A673 (cell line): ENCODE results near the gene NCOR2. TPM values are rescaled to one million over a fixed set of nuclear protein-coding genes. Genes with fewer than 3 reads are reported as not detected.
A peak's percentile ranks its signal among the peaks of the same experiment; 100 is the strongest.

Experiments
- BruUV-seq: library from RNA; stranded (reverse); fragments of 400-500 nt; replicated peaks from 2 replicates; lab custom pipeline; 2021; lab: Mats Ljungman, UMichigan
- CTCF ChIA-PET: fragments of 300-600 bp; sonication (Branson Sonifier 250); formaldehyde crosslinking; loops from one replicate; lab custom pipeline; 2022; ENCODE audit warnings: antibody characterized with exemption; lab: Charles Lee
- POLR2A ChIA-PET: fragments of 300-600 bp; sonication (Branson Sonifier 250); formaldehyde crosslinking; loops from one replicate; lab custom pipeline; 2022; ENCODE audit warnings: antibody characterized with exemption; ENCODE audit not compliant: low non-redundant PET; lab: Charles Lee
- DNase-seq: peaks from one replicate; pipeline ENCODE4 v3.0.0-alpha.2; 2015; ENCODE audit warnings: low spot score
- H3K27ac ChIP-seq: fragments of 200-600 bp; sonication (generic); 2 replicates; pipeline ENCODE4 v1.5.1; 2016; ENCODE audit warnings: mixed run types, low read depth, mild to moderate bottlenecking, mixed read lengths, antibody characterized with exemption, low read length; ENCODE audit not compliant: poor library complexity, severe bottlenecking
- H3K27me3 ChIP-seq: fragments of 200-600 bp; sonication (generic); replicated peaks from 2 replicates; pipeline ENCODE4 v1.6.1; 2017; ENCODE audit warnings: mixed run types, low read depth, mild to moderate bottlenecking, mixed read lengths, antibody characterized with exemption, low read length; ENCODE audit not compliant: insufficient read depth, poor library complexity
- H3K36me3 ChIP-seq: fragments of 200-600 bp; sonication (generic); 2 replicates; pipeline ENCODE4 v1.6.1; 2016; ENCODE audit warnings: mixed run types, mild to moderate bottlenecking, mixed read lengths, antibody characterized with exemption, low read length; ENCODE audit not compliant: insufficient read depth, poor library complexity, severe bottlenecking
- H3K4me1 ChIP-seq: fragments of 200-600 bp; sonication (generic); 2 replicates; pipeline ENCODE4 v1.6.1; 2017; ENCODE audit warnings: mixed run types, mild to moderate bottlenecking, mixed read lengths, antibody characterized with exemption, low read length; ENCODE audit not compliant: insufficient read depth, poor library complexity, severe bottlenecking
- H3K4me3 ChIP-seq: fragments of 200-600 bp; sonication (generic); 2 replicates; pipeline ENCODE4 v1.5.1; 2016; ENCODE audit warnings: low read depth, mixed run types, mild to moderate bottlenecking, mixed read lengths, low read length; ENCODE audit not compliant: poor library complexity, severe bottlenecking
- H3K9me3 ChIP-seq: fragments of 200-600 bp; sonication (generic); 2 replicates; pipeline ENCODE4 v1.6.1; 2016; ENCODE audit warnings: mixed run types, low read depth, mild to moderate bottlenecking, mixed read lengths, antibody characterized with exemption, low read length; ENCODE audit not compliant: poor library complexity, severe bottlenecking
- CTCF ChIP-seq: fragments of 300-800, 200-600 bp; sonication (generic); conservative IDR thresholded peaks from 2 replicates; pipeline ENCODE4 v1.5.1; 2017; ENCODE audit warnings: low read depth, mild to moderate bottlenecking, antibody characterized with exemption, low read length, moderate library complexity, mixed read lengths
- EZH2 ChIP-seq: fragments of 200-600 bp; sonication (generic); IDR thresholded peaks from 2 replicates; pipeline ENCODE4 v1.6.1; 2017; ENCODE audit warnings: borderline replicate concordance, low read depth, mild to moderate bottlenecking, mixed read lengths, antibody characterized with exemption, low read length; ENCODE audit not compliant: poor library complexity, severe bottlenecking
- intact Hi-C: fragments of 100-400 bp; cut with micrococcal nuclease; formaldehyde crosslinking; loops from one replicate; pipeline ENCODE4 v1.10.0; 2022; ENCODE audit not compliant: unreplicated experiment
- total RNA-seq: library from RNA; stranded (reverse); gene quantifications from 2 replicates; pipeline ENCODE4 v1.2.3, GENCODE V29; 2021

NCOR2 gene
- total RNA-seq, 1 experiment from 2014 or later: 227 TPM

DNA sequence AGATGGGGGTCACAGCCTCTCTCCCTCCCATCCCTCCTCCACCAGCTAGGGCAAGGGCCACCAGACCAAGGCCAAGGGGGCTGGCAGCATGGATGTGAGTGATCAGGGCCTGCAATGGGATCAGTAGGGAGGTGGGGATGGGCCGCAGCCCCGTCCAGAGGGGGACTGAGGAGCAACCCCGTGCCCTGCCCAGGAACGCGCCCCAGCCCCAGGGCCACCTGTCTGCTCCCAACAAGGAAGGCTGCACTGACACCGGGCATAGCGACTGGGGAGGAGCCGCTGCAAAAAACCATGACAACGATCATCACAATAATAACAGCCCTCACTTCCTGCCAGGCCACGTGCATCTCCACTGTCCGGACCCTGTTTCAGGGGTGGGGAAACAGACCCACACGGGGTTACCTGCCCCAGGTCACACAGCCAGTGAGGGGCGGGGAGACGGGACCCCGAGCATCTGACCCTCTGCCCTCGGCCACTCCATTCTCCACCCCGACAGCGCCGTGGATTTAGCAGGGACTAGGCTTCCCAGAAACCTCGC lies 24.3 kb downstream of the NCOR2 start:
- intact Hi-C loops: no loop called here
- POLR2A ChIA-PET: no interaction called here
- Histone ChIP-seq H3K27me3 (no peaks in the 10 kb centered on the region), H3K27ac (peak overlapping the region; percentile 81), H3K4me1 (peaks cover 61% of the 10 kb centered on the region), H3K9me3 (no peaks in the 10 kb centered on the region), H3K4me3 (peak overlapping the region; percentile 39), H3K36me3 (no peaks in the 10 kb centered on the region)
- DNase-seq: peak; percentile 74
- CTCF ChIA-PET: no interaction called here
- BruUV-seq: no TSS peak
- no peak for TF ChIP-seq CTCF
- no peak for TF ChIP-seq EZH2

DNA sequence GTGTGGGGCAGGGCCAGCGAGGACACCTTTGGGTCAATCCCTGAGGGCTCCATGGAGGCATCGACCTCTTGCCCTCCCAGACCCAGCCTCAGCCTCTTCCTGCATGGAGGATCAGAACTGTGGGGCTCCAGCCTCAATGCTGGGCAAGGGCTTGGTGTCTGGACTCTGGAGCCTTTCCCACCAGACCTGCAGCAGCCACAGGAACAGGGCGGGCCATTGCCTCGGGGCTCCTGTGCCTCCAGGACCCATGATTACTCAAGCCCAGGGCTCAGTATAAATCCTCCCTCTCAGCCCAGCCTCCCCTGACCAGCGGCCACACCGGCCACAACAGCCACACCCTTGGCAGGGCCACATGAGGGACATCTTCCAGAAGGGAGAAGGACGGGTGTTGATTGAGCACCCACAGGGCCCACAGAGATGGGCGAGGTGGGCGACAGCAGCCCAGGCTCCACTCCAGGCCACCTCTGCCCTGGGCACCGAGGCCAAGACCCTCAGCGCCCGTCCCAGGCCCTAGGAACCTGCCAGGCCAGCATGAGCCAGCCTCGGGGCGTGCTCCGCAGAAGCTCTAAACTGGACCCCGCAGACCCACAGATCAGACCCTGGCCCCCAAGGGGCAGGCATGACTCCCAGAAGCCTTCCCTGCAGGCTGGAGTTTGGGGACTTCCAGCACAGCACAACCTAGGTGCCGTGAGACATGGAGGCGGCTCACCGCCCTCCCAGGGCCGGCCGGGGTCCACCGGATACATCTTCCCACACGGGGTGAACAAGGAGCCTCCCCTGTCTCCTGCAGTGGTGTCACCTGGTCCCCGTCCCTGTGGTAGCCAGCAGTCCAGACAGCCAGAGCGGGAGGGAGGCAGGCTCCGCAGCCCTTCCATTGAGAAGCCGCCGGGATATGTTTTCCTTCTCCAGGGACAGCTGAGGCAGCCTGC lies 25.1 kb downstream of the NCOR2 start:
- POLR2A ChIA-PET: no interaction called here
- CTCF ChIA-PET: no interaction called here
- Histone ChIP-seq H3K27me3 (no peaks in the 10 kb centered on the region), H3K9me3 (no peaks in the 10 kb centered on the region), H3K27ac (no peak overlapping the region), H3K36me3 (no peaks in the 10 kb centered on the region), H3K4me3 (no peak overlapping the region), H3K4me1 (peaks cover 69% of the 10 kb centered on the region)
- intact Hi-C loops: no loop called here
- no peak for DNase-seq
- TF ChIP-seq EZH2 (no peak), CTCF (no peak)
- no TSS peak for BruUV-seq

DNA sequence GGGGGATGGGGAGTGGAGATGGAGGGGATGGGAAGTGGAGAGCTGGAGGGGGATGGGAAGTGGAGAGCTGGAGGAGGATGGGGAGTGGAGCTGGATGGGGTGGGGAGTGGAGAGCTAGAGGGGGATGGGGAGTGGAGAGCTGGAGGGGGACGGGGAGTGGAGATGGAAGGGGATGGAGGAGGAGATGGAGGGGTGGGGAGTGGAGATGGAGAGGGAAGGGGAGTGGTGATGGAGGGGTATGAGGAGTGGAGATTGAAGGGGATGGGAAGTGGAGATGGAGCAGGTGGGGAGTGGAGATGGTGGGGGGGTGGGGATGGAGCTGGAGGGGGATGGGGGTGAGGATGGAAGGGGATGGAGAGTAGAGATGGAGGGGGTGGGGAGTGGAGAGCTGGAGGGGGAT lies 26.1 kb downstream of the NCOR2 start:
- DNase-seq: no peak
- intact Hi-C loops: no loop called here
- TF ChIP-seq EZH2 (no peak), CTCF (no peak)
- Histone ChIP-seq H3K27me3 (no peaks in the 10 kb centered on the region), H3K4me3 (no peak overlapping the region), H3K36me3 (no peaks in the 10 kb centered on the region), H3K4me1 (peaks cover 73% of the 10 kb centered on the region), H3K9me3 (no peaks in the 10 kb centered on the region), H3K27ac (no peak overlapping the region)
- ChIA-PET POLR2A (no interaction called here), CTCF (no interaction called here)
- no TSS peak for BruUV-seq
